HAP-1 (cell line): ENCODE results near the gene CD69.
A peak's percentile ranks its signal among the peaks of the same experiment; 100 is the strongest.

Experiments
- DNase-seq, 2 experiments: peaks; one replicate each; pipeline ENCODE4 v3.0.0-alpha.2; 2016 to 2020; ENCODE audit warnings: low spot score in 2 of 2
- H3K27me3 ChIP-seq: fragments of 250-450 bp; sonication (Bioruptor Pico); 2 replicates; pipeline ENCODE4 v1.5.1; 2020; ENCODE audit warnings: low read depth, mild to moderate bottlenecking, moderate library complexity
- H3K36me3 ChIP-seq: fragments of 250-450 bp; sonication (Bioruptor Pico); replicated peaks from 2 replicates; pipeline ENCODE4 v1.5.1; 2020; ENCODE audit warnings: mild to moderate bottlenecking
- H3K4me1 ChIP-seq: fragments of 250-450 bp; sonication (Bioruptor Pico); 2 replicates; pipeline ENCODE4 v1.5.1; 2020; ENCODE audit warnings: mild to moderate bottlenecking
- H3K4me3 ChIP-seq: fragments of 250-450 bp; sonication (Bioruptor Pico); 2 replicates; pipeline ENCODE4 v1.5.1; 2020; ENCODE audit warnings: mild to moderate bottlenecking, moderate library complexity
- H3K9me3 ChIP-seq: fragments of 250-450 bp; sonication (Bioruptor Pico); 2 replicates; pipeline ENCODE4 v1.5.1; 2020; ENCODE audit warnings: mild to moderate bottlenecking, moderate library complexity
- in situ Hi-C: fragments of 300-500 bp; cut with MboI; formaldehyde crosslinking; loops from 3 replicates; pipeline ENCODE4 v1.14.3; 2020; ENCODE audit warnings: low sequenced_read_pairs, inconsistent platforms, mixed read lengths

The CD69 gene

DNA sequence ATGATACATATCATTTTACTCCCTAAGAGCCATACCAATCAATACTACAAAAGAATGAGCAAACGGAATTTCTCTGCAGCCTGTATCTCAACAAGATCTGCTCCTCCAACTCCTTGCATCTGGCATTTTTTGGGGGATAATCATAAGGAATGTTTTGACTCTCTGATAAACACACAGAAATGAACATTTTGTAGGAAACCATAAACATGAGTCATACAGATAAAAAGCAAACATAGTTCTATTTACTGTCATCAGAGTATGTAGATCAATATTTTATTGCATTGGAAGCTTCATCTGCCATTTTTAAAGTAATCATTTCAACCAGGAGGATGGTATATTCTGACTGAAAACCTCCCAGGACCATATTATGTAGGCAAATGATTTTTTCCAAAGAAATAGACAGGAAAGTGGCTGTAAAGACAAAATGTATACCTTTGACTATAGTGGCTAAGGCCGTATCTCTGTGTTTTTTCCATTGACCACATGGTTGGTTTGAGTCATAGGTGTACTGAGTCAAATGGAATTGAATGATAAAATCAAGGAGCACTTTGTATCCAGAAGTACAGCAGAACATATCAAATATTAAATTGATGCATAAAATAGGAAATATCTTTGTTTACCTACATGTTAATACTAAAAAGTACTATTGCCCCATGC is 32.4 kb upstream of the CD69 start:
- Histone ChIP-seq H3K27me3 (no peaks in the 10 kb centered on the region), H3K4me3 (no peak overlapping the region), H3K4me1 (peaks cover 15% of the 10 kb centered on the region), H3K9me3 (peaks cover 4% of the 10 kb centered on the region), H3K36me3 (no peaks in the 10 kb centered on the region)
- no peak for DNase-seq
- in situ Hi-C loops = no loop called here

DNA sequence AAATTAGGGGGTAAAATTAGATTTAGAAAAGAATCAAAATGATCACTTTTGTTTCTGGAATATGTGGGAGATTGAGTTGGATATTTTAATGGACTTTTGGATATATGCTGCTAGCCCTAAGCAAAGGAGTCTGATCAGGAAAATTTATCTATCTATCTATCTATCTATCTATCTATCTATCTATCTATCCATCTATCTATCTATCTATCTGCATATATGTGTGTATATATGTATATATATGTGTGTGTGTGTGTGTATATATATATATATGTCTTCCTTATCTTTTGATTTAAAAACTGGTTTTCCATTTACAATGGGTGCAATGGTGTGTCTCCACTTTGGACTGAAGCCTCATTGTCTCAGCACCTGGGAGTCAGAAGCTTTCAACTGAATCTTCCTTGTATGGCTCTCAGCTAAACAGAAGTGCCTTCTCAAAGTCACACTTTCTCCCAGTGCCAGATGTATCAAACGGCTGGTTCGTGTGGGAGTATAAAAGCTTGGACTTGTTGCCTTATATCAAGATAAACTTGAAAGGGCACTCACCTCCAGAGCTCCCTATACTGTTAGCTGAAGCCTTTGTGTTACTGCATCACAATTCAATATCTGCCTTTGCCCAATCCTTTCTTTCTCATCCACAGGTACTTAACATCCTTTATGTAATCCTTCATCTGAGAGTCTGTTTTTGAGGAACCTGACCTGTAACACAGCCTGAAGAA is 31.6 kb upstream of the CD69 start:
- Histone ChIP-seq H3K27me3 (no peaks in the 10 kb centered on the region), H3K9me3 (peaks cover 4% of the 10 kb centered on the region), H3K4me3 (no peak overlapping the region), H3K4me1 (peaks cover 12% of the 10 kb centered on the region), H3K36me3 (no peaks in the 10 kb centered on the region)
- DNase-seq = no peak
- in situ Hi-C loops = no loop called here

DNA sequence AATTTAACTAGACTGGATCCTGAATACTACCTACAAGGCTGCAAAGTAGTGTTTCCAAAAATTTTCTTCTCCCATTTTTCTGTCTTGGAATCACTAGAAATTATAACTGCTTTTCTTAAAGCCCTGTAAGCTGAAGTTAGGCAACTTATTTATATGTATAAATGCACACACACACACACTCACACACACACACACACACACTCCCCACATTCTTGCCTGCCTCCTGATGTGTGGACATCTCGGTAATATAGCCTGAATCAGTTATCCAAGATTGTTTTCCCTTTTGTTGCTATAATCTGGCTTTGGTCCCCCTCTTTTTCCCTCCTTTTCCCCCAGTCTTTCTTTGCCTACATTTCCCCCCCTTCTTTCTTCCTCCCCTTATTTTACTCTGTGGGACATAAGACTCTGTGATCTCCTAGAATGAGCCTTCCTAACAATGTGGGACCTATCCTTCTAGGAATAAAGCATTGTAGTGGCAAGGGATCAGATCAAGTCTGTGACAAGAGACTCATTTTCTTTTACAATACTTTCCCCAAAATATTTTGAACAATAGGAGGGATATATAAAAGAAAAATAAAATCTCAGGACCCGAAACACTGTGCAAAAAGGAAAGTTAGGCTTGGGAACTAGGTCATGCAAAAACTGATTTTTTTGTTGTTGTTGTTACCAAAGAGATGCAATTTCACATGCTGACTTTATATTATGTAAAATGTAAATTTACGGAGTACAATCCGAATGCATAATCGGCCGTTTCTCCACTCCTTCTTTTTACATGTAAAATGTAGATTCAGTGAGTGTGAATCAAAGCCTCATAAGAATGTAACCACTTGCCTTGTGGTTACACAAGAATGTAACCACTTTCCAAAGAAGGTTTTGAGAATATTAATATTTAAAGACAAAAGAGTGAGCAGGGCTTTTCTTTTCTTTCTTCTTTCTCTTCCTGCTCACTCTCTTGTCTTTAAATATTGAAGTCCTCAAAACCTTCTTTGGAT is 26.3 kb upstream of the CD69 start:
- H3K9me3 ChIP-seq = peaks cover 4% of the 10 kb centered on the region
- in situ Hi-C loops = no loop called here
- peak; percentile 30 to 95 for DNase-seq
- peak overlapping the region; percentile 10; the same call in 1 of the 2 replicates for H3K4me3 ChIP-seq
- H3K36me3 ChIP-seq = no peaks in the 10 kb centered on the region; the same call in 1 of the 2 replicates
- peaks cover 48% of the 10 kb centered on the region for H3K4me1 ChIP-seq
- H3K27me3 ChIP-seq = no peaks in the 10 kb centered on the region

DNA sequence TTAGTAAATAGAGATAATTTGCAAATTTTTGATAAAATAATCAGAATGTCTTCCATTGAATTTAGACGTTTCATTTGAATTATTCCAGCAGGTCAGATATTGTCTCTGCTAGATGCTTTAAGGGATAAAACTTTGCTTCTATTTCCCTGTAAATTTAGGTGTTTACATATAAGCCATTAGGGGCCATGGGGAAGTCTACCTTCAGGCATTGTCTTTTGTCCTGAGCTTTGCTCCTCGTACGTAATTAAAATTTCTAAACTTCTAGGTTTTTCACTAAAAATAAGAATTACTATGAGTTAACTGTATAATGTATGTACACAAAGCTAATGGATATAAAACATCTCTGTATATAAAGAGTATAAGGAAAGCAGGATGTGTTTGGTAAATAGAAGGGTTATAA is 24.1 kb upstream of the CD69 start:
- peak in 1 of 2 experiments; percentile 71 for DNase-seq
- Histone ChIP-seq H3K4me1 (peaks cover 48% of the 10 kb centered on the region), H3K27me3 (no peaks in the 10 kb centered on the region), H3K9me3 (peaks cover 2% of the 10 kb centered on the region), H3K4me3 (no peak overlapping the region; the same call in 1 of the 2 replicates), H3K36me3 (no peaks in the 10 kb centered on the region; the same call in 1 of the 2 replicates)
- in situ Hi-C loops = no loop called here

DNA sequence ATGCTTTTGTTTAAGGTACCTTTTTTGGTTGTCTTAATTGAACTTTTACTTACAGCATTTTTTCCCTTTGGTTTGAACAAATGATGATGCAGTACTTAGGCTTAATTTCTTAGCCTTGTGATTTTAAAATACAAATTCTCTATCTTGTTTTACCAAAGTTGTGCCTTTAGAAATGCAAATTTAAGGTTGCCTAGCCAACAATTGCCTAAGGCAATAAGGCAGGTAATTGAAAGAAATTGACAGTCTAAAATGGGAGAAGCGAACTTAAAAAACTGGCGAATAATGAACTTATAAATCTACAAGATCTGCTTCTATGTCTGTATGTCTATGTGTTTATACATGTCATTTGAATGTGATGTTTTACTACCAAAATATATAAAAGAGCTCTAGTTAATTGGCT is 23.6 kb upstream of the CD69 start:
- Histone ChIP-seq H3K4me3 (no peak overlapping the region; the same call in 1 of the 2 replicates), H3K9me3 (no peaks in the 10 kb centered on the region; the same call in 1 of the 2 replicates), H3K36me3 (no peaks in the 10 kb centered on the region; the same call in 1 of the 2 replicates), H3K27me3 (no peaks in the 10 kb centered on the region), H3K4me1 (peaks cover 48% of the 10 kb centered on the region)
- peak; percentile 36 to 90 for DNase-seq
- in situ Hi-C loops = no loop called here

DNA sequence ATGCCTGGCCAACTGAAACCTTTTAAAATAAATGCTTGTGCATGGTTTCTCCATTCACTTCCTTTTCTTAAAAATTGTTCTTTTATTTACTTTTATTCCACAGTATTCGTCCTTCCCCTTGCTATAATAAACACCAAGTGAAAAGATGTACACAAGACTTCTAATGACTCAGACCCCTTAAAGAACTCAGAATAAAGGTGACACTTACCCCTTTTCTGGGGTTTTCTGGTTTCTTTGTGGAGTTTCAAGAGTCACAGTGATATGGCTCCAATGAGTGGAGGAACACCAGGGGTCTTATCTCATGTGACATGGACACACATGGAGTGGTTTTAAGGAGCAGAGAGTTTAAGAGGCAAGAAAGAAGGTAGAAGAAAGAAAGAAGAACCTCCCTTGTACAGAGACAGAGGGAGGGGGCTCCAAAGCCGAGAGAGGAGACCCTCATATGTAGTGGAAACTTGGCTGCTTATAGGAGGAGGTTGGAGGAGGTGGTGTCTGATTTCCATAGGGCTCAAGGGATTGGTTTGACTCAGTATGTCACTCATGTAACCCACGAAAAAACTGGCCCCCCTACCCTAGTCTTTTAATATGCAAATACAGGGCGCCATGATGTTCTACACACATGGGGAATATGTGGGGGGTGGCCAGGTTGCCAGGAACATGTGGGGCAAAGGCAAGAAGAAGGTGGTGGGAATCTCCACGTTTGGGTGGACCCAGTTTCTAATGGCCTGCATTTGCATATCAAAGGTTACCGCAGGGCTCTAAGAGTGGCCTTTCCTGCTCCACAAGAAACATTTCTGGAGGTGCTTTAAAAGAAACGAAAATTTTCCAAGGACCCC is 22.1 kb upstream of the CD69 start:
- Histone ChIP-seq H3K4me3 (no peak overlapping the region), H3K27me3 (no peaks in the 10 kb centered on the region), H3K9me3 (no peaks in the 10 kb centered on the region), H3K4me1 (peaks cover 45% of the 10 kb centered on the region), H3K36me3 (no peaks in the 10 kb centered on the region; the same call in 1 of the 2 replicates)
- no peak for DNase-seq
- in situ Hi-C loops = no loop called here

DNA sequence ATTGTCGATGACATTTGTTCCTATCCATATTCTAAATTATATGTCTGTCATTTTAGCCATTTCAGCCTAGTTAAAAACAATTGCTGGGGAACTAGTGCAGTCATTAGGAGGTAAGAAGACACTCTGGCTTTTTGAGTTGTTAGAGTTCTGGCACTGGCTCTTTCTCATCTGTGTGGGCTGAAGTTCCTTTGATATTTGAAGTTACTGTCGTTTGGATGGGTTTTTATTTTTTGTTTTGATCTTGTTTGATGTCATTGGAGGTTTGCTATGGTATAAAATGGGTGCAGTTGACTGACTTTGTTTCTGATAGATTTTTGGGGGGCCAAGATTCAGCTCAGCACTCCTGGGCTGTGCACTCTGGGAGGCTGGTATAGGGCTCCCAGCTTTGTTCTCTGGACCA is 20.7 kb upstream of the CD69 start:
- in situ Hi-C loops = no loop called here
- DNase-seq = no peak
- Histone ChIP-seq H3K4me3 (no peak overlapping the region), H3K9me3 (no peaks in the 10 kb centered on the region), H3K4me1 (peaks cover 35% of the 10 kb centered on the region), H3K36me3 (no peaks in the 10 kb centered on the region; the same call in 1 of the 2 replicates), H3K27me3 (no peaks in the 10 kb centered on the region)

DNA sequence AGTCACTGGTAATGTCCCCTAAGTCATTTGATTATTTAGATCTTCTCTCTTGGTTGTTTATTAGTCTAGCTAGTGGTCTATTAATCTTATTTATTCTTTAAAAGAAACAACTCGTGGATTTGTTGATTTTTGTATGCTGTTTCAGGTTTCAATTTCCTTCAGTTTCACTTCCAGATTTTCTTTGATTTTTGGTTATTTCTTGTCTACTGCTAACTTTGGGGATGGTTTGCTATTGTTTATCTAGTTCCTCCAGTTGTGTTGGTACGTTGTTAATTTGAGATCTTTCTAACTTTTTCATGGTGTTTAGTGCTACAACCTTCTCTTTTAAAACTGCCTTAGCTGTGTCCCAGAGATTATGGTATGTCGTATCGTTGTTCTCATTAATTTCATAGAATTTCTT is 18.5 kb upstream of the CD69 start:
- Histone ChIP-seq H3K27me3 (no peaks in the 10 kb centered on the region), H3K4me3 (no peak overlapping the region), H3K9me3 (no peaks in the 10 kb centered on the region), H3K36me3 (no peaks in the 10 kb centered on the region; the same call in 1 of the 2 replicates), H3K4me1 (peaks cover 14% of the 10 kb centered on the region)
- no peak for DNase-seq
- in situ Hi-C loops = no loop called here

DNA sequence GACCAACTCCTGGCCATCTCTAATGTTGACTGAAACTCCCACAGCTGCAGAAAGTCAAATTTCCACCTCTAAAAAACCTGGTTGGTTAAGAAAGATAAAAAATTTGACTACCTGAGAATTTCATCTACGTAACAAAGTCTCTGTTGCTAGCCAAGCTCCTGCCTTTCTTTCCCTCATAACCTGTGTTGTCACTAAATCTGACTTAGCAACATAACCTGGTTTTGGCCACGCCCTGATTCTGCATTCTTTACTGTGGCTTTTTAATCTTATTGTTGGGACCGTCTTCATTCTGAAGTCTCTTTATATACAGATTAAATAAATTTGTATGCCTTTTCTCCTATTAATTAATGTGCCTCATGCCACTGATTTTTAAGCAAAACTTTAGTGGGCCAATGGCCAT is 16.1 kb upstream of the CD69 start:
- H3K4me1 ChIP-seq = peaks cover 2% of the 10 kb centered on the region
- H3K4me3 ChIP-seq = no peak overlapping the region
- no peak for DNase-seq
- H3K9me3 ChIP-seq = no peaks in the 10 kb centered on the region
- in situ Hi-C loops = no loop called here
- no peaks in the 10 kb centered on the region for H3K27me3 ChIP-seq
- H3K36me3 ChIP-seq = no peaks in the 10 kb centered on the region

DNA sequence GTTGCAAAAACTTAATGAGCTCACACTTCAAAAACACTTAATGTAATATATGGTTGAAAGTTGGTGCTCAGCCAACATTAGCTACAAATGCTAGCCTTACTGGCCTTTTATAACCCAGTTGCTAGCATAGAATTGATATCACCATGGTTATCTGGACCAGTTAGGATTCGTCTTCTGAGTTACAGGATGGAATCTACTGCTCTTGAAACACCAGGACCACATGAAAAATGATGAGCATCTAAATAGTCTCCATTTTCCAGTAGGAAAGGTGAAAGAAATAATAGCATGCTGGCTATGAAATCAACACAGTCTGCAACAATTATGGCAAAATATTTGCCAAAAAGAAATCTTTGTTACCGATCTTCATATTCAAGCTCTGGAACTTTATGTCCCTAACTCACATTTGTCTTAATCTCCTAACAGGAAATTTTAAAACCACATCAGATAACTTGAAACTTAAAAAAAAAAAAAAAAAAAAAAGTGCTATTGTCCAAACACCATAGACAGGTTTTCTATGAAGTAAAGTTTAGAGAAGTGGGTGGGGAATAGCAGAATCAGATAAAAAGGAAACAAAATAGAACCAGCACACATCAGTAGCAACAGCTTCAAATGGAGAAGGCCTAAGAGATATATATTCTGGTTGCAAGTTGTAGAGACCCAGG is 12.6 kb upstream of the CD69 start:
- no peak overlapping the region for H3K4me3 ChIP-seq
- no peaks in the 10 kb centered on the region for H3K27me3 ChIP-seq
- no peak for DNase-seq
- peaks cover 4% of the 10 kb centered on the region for H3K4me1 ChIP-seq
- no peaks in the 10 kb centered on the region for H3K36me3 ChIP-seq
- in situ Hi-C loops = no loop called here
- no peaks in the 10 kb centered on the region for H3K9me3 ChIP-seq

DNA sequence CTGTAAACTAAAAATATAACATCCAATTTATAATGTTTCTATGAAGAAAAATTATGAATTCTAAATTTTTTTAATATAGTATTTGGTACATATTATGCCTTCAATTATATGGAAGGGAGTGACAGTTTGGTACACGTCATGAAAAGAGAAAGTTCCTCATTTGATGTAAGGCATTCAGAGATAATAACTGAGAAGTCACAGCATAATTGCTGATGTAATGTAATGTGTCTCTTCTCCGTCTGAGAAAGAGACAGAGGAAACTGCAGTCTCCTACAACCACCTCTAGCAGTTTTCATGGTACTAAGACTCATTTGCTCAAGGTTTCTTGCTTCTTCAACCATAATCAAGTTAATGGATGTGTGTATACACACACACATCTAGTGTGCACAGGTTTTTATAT is 2.3 kb upstream of the CD69 start:
- H3K4me1 ChIP-seq = peaks cover 8% of the 10 kb centered on the region
- H3K27me3 ChIP-seq = no peaks in the 10 kb centered on the region
- H3K36me3 ChIP-seq = no peaks in the 10 kb centered on the region
- in situ Hi-C loops = no loop called here
- H3K4me3 ChIP-seq = no peak overlapping the region
- no peak for DNase-seq
- no peaks in the 10 kb centered on the region for H3K9me3 ChIP-seq

DNA sequence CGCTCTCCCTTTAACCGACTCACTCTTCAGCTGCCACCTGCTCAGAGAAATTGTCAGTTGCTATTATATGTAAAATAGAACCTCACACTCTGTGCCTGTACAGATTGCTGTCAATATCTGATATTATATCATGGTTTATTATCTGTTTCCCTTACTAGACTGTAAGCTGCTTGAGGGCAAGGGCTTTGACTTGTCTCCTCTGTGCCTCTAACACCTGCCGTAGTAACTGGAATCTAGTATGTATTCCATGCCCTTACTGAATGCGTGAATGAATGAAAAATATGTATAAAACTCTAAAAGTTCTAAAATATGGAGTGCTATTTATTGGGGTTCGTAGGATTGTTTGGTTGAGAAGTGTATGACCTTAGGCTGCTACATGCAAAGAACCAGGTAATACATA is 1.7 kb upstream of the CD69 start:
- H3K27me3 ChIP-seq = no peaks in the 10 kb centered on the region
- H3K4me1 ChIP-seq = peaks cover 5% of the 10 kb centered on the region

More for the DNA sequence above, 1.7 kb upstream of the CD69 start:
- in situ Hi-C loops = no loop called here
- H3K4me3 ChIP-seq = no peak overlapping the region
- H3K9me3 ChIP-seq = no peaks in the 10 kb centered on the region
- DNase-seq = no peak
- H3K36me3 ChIP-seq = no peaks in the 10 kb centered on the region
